ENCODE measurements around the gene CLMP. TPM values are rescaled to one million over a fixed set of nuclear protein-coding genes. Genes with fewer than 3 reads are reported as not detected.

CLMP gene
- polyA plus RNA-seq, 1 donor from 2014 or later: not detected

DNA sequence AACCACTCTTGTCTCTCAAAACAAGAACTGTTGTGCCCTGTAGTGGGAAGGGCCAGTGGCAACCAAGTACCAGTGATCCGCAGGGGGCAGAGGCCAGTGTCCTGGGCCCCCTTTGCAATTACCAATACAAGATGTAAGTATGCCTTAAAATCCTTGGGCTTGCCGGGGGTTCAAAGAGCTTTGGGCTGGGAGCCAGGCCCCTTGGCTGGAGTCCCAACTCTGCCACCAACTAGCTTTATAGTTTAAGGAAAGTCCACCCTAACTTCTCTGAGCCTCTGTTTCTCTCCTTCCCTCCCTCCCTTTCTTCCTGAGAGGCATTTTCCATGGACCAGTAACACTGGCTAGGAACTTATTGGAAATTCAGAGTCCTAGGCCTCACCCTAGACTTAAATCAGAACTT, 15.5 kb downstream of the CLMP start:
- Histone ChIP-seq H3K4me2 (ENCODE audit: low read length) (no peak overlapping the region), H2AFZ (ENCODE audit: low read depth, low read length) (no peak overlapping the region), H3K4me3 (ENCODE audit: low read length) (no peak overlapping the region), H4K20me1 (ENCODE audit: insufficient read depth) (no peaks in the 10 kb centered on the region), H3K27ac (ENCODE audit: low read length) (no peak overlapping the region), H3F3A (ENCODE audit: insufficient read depth, low read length, poor library complexity, severe bottlenecking) (no peaks in the 10 kb centered on the region), H3K9me2 (ENCODE audit: insufficient read depth, low read length) (no peaks in the 10 kb centered on the region), H3K79me2 (replicated peaks; ENCODE audit: insufficient read depth, low read length) (no peaks in the 10 kb centered on the region), H3K9ac (ENCODE audit: low read length) (no peak overlapping the region), H3K9me3 (ENCODE audit: low read length) (no peaks in the 10 kb centered on the region), H3K27me3 (ENCODE audit: insufficient read depth, low read depth, low read length) (no peaks in the 10 kb centered on the region), H3K36me3 (ENCODE audit: insufficient read depth, low read length) (no peaks in the 10 kb centered on the region)
- TF ChIP-seq POLR2AphosphoS5 (IDR thresholded peaks at IDR 0.05) (no peak), EZH2 (IDR thresholded peaks at IDR 0.05; ENCODE audit: borderline replicate concordance, insufficient read depth, low read length, poor library complexity, severe bottlenecking) (no peak), EP300 (conservative IDR thresholded peaks at IDR 0.05; ENCODE audit: poor library complexity, severe bottlenecking) (no peak), SMC3 (conservative IDR thresholded peaks at IDR 0.05; ENCODE audit: poor library complexity) (no peak), RAD21 (conservative IDR thresholded peaks at IDR 0.05) (no peak), MXI1 (conservative IDR thresholded peaks at IDR 0.05; ENCODE audit: poor library complexity, severe bottlenecking) (no peak), TAF1 (IDR thresholded peaks at IDR 0.05; ENCODE audit: low read depth) (no peak)
- TF ChIP-seq, protein P1, sequence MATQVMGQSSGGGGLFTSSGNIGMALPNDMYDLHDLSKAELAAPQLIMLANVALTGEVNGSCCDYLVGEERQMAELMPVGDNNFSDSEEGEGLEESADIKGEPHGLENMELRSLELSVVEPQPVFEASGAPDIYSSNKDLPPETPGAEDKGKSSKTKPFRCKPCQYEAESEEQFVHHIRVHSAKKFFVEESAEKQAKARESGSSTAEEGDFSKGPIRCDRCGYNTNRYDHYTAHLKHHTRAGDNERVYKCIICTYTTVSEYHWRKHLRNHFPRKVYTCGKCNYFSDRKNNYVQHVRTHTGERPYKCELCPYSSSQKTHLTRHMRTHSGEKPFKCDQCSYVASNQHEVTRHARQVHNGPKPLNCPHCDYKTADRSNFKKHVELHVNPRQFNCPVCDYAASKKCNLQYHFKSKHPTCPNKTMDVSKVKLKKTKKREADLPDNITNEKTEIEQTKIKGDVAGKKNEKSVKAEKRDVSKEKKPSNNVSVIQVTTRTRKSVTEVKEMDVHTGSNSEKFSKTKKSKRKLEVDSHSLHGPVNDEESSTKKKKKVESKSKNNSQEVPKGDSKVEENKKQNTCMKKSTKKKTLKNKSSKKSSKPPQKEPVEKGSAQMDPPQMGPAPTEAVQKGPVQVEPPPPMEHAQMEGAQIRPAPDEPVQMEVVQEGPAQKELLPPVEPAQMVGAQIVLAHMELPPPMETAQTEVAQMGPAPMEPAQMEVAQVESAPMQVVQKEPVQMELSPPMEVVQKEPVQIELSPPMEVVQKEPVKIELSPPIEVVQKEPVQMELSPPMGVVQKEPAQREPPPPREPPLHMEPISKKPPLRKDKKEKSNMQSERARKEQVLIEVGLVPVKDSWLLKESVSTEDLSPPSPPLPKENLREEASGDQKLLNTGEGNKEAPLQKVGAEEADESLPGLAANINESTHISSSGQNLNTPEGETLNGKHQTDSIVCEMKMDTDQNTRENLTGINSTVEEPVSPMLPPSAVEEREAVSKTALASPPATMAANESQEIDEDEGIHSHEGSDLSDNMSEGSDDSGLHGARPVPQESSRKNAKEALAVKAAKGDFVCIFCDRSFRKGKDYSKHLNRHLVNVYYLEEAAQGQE (IDR thresholded peaks at IDR 0.05; ENCODE audit: borderline replicate concordance): no peak
- TF ChIP-seq, protein P2, sequence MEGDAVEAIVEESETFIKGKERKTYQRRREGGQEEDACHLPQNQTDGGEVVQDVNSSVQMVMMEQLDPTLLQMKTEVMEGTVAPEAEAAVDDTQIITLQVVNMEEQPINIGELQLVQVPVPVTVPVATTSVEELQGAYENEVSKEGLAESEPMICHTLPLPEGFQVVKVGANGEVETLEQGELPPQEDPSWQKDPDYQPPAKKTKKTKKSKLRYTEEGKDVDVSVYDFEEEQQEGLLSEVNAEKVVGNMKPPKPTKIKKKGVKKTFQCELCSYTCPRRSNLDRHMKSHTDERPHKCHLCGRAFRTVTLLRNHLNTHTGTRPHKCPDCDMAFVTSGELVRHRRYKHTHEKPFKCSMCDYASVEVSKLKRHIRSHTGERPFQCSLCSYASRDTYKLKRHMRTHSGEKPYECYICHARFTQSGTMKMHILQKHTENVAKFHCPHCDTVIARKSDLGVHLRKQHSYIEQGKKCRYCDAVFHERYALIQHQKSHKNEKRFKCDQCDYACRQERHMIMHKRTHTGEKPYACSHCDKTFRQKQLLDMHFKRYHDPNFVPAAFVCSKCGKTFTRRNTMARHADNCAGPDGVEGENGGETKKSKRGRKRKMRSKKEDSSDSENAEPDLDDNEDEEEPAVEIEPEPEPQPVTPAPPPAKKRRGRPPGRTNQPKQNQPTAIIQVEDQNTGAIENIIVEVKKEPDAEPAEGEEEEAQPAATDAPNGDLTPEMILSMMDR (IDR thresholded peaks at IDR 0.05; ENCODE audit: poor library complexity, severe bottlenecking): no peak

DNA sequence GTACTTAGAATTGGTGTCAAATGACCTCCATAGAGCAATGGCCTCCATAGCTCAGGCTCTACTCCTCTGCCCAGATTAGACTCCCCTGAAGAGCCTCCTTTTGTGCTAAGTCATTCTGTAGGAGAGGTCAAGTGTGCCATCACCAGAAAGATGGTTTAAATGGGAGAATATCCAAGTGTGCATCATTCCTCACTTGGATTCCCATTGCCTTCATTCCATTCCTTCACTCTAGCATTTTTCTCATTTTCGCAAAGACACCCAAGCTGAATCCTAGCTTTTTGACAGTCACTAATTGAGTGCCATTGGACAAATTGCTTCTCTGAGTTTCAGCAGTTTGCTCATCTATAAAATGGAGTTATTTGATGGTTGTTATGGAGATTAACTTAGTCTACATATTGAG, 16.9 kb downstream of the CLMP start:
- H3K36me3 ChIP-seq (ENCODE audit: insufficient read depth, low read length): no peaks in the 10 kb centered on the region
- no peak overlapping the region for H3K9ac ChIP-seq (ENCODE audit: low read length)
- H3K27ac ChIP-seq (ENCODE audit: low read length): no peak overlapping the region
- no peaks in the 10 kb centered on the region for H3K9me3 ChIP-seq (ENCODE audit: low read length)
- no peaks in the 10 kb centered on the region for H3F3A ChIP-seq (ENCODE audit: insufficient read depth, low read length, poor library complexity, severe bottlenecking)
- no peaks in the 10 kb centered on the region for H3K27me3 ChIP-seq (ENCODE audit: insufficient read depth, low read depth, low read length)
- TF ChIP-seq SMC3 (conservative IDR thresholded peaks at IDR 0.05; ENCODE audit: poor library complexity) (no peak), EP300 (conservative IDR thresholded peaks at IDR 0.05; ENCODE audit: poor library complexity, severe bottlenecking) (no peak), RAD21 (conservative IDR thresholded peaks at IDR 0.05) (no peak), EZH2 (IDR thresholded peaks at IDR 0.05; ENCODE audit: borderline replicate concordance, insufficient read depth, low read length, poor library complexity, severe bottlenecking) (no peak), POLR2AphosphoS5 (IDR thresholded peaks at IDR 0.05) (no peak), MXI1 (conservative IDR thresholded peaks at IDR 0.05; ENCODE audit: poor library complexity, severe bottlenecking) (no peak), TAF1 (IDR thresholded peaks at IDR 0.05; ENCODE audit: low read depth) (no peak)
- TF ChIP-seq, protein P2 (IDR thresholded peaks at IDR 0.05; ENCODE audit: poor library complexity, severe bottlenecking): no peak
- TF ChIP-seq, protein P1 (IDR thresholded peaks at IDR 0.05; ENCODE audit: borderline replicate concordance): no peak
- H3K79me2 ChIP-seq (replicated peaks; ENCODE audit: insufficient read depth, low read length): no peaks in the 10 kb centered on the region
- H3K4me3 ChIP-seq (ENCODE audit: low read length): no peak overlapping the region
- H2AFZ ChIP-seq (ENCODE audit: low read depth, low read length): no peak overlapping the region
- H4K20me1 ChIP-seq (ENCODE audit: insufficient read depth): no peaks in the 10 kb centered on the region
- H3K9me2 ChIP-seq (ENCODE audit: insufficient read depth, low read length): no peaks in the 10 kb centered on the region
- no peak overlapping the region for H3K4me2 ChIP-seq (ENCODE audit: low read length)
